Breast epithelium (tissue), 3 donors: ENCODE results near the gene GHRL.

Experiments used
- CTCF ChIP-seq, 3 donors: fragments of 450-650 bp; IDR thresholded peaks; one replicate each; pipeline ENCODE4 v1.5.1; 2016 to 2017; ENCODE audit warnings: antibody characterized with exemption in 3 of 3, mild to moderate bottlenecking in 3 of 3, moderate library complexity in 3 of 3
- POLR2A ChIP-seq: fragments of 450-650 bp; IDR thresholded peaks from one replicate; pipeline ENCODE4 v1.6.1; 2016; ENCODE audit warnings: antibody characterized with exemption, mild to moderate bottlenecking, moderate library complexity
- POLR2AphosphoS5 ChIP-seq, 3 donors: sonication (generic); formaldehyde crosslinking; IDR thresholded peaks; one replicate each; pipeline ENCODE4 v1.6.1; 2017; ENCODE audit warnings: antibody characterized with exemption in 3 of 3

GRCh38 chr3:10338164-10338470 lies 45.4 kb upstream of the GHRL start:
- TF ChIP-seq CTCF (IDR thresholded peaks at IDR 0.05) (no peak), POLR2AphosphoS5 (IDR thresholded peaks at IDR 0.05) (no peak), POLR2A (no peak)
